ENCODE data around the gene CUL2.
A peak's percentile ranks its signal among the peaks of the same experiment; 100 is the strongest.

Gene CUL2

DNA sequence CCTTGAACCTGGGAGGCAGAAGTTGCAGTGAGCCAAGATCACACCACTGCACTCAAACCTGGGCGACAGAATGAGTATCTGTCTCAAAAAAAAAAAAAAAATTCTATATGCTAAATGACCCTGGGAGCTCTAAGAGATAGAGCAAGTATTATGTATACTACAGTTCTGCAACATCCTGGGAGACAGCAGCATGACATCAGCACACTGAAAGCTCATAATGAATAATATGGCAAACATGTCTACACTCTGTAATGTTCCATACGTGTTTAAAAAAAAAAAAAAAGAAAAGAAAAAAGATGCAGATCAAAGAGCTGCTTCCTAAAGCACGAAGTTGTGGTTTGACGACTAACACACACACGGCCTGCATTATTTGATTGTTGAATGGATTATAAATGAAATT lies 72.5 kb downstream of the CUL2 start:
- no peak for DNase-seq (ENCODE audit: low read depth)
- TF ChIP-seq, protein P1, sequence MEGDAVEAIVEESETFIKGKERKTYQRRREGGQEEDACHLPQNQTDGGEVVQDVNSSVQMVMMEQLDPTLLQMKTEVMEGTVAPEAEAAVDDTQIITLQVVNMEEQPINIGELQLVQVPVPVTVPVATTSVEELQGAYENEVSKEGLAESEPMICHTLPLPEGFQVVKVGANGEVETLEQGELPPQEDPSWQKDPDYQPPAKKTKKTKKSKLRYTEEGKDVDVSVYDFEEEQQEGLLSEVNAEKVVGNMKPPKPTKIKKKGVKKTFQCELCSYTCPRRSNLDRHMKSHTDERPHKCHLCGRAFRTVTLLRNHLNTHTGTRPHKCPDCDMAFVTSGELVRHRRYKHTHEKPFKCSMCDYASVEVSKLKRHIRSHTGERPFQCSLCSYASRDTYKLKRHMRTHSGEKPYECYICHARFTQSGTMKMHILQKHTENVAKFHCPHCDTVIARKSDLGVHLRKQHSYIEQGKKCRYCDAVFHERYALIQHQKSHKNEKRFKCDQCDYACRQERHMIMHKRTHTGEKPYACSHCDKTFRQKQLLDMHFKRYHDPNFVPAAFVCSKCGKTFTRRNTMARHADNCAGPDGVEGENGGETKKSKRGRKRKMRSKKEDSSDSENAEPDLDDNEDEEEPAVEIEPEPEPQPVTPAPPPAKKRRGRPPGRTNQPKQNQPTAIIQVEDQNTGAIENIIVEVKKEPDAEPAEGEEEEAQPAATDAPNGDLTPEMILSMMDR (conservative IDR thresholded peaks at IDR 0.05; ENCODE audit: control insufficient read depth, insufficient read depth, low read depth, low read length): no peak
- no peak overlapping the region for H3K4me3 ChIP-seq (ENCODE audit: control insufficient read depth, low read depth, low read length)

DNA sequence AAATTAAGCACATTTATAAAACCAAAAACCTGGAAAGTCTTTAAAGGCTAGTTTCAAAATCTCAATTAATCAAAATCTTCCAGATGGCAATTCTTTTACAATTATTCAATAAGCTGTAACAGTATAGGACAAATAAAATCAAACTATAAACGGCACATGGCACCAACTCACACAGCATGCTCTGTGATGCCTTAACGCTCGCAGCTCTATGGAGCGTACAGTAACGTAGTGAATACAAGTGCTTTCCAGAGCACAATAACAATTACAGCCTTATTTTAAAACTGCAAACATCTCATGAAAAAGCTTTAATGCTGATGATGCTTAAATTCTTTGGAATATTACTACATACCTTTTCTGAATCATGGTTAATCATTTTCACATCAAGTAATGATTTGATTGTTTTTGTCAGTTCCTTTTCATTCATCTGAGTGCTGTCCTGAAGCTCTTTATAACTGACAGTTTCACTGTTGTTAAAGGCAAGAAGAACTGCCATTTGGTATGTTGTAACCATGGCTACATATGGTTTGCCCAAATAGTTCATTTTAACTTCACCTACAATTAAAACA lies 74.2 kb downstream of the CUL2 start:
- H3K4me3 ChIP-seq (ENCODE audit: control insufficient read depth, low read depth, low read length): no peak overlapping the region
- DNase-seq (ENCODE audit: low read depth): no peak
- TF ChIP-seq, protein P1 (conservative IDR thresholded peaks at IDR 0.05; ENCODE audit: control insufficient read depth, insufficient read depth, low read depth, low read length): no peak

DNA sequence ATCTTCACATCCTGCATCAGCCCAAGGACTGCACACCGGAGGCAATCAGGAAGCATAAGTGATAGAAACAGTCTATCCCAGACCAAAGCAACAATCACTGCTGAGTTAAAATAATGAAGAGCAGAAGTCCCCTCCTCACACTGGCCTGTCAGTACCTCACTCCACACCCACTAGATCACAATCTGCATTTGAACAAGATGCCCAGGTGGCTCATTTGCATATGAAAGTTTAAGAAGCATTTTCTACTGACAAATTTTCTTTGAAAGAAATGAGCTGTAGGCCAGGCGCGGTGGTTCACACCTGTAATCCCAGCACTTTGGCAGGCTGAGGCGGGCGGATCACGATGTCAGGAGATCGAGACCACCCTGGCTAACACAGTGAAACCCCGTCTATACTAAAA lies 77.4 kb downstream of the CUL2 start:
- TF ChIP-seq, protein P1 (conservative IDR thresholded peaks at IDR 0.05; ENCODE audit: control insufficient read depth, insufficient read depth, low read depth, low read length): no peak
- no peak for DNase-seq (ENCODE audit: low read depth)
- no peak overlapping the region for H3K4me3 ChIP-seq (ENCODE audit: control insufficient read depth, low read depth, low read length)

DNA sequence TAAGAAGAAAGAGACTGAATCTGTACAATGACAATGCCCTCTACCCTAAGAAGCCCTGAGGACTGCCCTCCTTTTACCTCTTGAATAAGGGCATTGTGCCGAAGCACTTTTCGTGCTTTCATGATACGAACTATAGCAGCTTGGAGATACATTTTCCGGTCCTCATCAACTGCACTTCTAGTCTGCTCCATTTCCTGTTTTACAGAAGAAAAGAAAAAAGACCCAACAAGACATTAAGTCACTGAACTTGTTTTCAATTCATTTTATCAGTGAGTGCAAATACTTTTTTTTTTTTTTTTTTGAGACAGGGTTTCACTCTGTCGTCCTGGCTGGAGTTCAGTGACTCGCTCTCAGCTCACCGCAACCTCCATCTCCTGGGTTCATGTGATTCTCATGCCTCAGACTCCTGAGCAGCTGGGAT lies 78.4 kb downstream of the CUL2 start:
- TF ChIP-seq, protein P1 (conservative IDR thresholded peaks at IDR 0.05; ENCODE audit: control insufficient read depth, insufficient read depth, low read depth, low read length): no peak
- peak; percentile 52 for DNase-seq (ENCODE audit: low read depth)
- no peak overlapping the region for H3K4me3 ChIP-seq (ENCODE audit: control insufficient read depth, low read depth, low read length)

DNA sequence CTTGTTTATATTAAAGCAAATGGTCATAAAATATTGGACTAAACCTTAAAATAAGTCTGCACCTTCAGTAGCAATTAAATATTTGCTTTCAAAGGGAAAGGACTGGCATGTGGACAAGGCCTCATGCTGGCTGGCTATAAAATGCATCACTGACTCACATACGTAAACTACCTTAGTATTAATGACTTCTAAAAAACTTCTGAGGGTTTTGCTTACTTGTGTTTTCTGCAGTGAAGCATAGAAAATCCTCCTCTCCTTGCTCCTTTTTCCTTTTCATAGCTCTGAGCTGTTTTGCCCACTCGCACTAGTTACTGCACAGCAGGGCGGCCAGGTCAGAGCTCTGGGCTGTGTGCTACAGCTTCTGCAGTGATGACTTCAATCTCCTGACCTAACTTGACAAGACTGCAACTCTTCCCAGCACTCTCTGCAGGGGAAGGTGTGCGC lies 82.3 kb downstream of the CUL2 start:
- no peak for DNase-seq (ENCODE audit: low read depth)
- H3K4me3 ChIP-seq (ENCODE audit: control insufficient read depth, low read depth, low read length): no peak overlapping the region
- TF ChIP-seq, protein P1 (conservative IDR thresholded peaks at IDR 0.05; ENCODE audit: control insufficient read depth, insufficient read depth, low read depth, low read length): no peak

DNA sequence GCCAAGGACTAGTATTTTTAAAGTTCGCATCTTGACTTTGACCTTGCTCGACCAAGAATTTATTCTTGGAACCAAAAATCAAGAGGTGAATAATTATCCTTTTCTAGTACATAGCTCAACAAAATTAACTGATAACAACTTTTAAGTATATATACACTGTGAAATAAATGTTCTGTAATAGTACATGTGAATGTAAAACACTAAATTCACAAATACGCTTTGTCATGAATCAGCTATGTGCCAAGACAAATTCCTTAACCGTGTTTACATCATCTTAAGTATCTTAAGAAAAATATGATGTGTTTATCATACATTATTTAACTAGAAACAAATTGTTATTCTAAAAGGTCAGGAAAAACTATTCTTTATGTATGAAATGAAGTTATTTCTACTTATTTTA lies 83.3 kb downstream of the CUL2 start:
- no peak overlapping the region for H3K4me3 ChIP-seq (ENCODE audit: control insufficient read depth, low read depth, low read length)
- peak; percentile 73 for DNase-seq (ENCODE audit: low read depth)
- TF ChIP-seq, protein P1 (conservative IDR thresholded peaks at IDR 0.05; ENCODE audit: control insufficient read depth, insufficient read depth, low read depth, low read length): no peak

DNA sequence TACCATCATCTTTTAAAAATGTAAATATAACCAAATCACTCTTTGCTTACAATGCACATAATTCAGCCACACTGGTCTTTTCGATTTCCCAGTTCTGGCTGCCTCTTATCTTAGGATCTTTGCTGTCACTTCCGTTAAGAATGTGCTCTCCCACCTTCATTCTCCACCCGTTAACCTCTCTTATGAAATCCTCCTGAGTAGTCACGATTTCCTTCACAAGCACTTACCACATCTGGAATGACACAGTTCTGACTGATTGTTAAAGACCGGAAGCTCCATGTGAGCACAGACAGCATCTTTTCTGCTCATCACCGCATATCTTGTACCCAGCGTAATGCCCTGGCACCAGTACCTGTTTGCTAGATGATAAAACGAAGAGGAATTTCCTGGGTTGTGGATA lies 84.3 kb downstream of the CUL2 start:
- no peak overlapping the region for H3K4me3 ChIP-seq (ENCODE audit: control insufficient read depth, low read depth, low read length)
- peak; percentile 97 for DNase-seq (ENCODE audit: low read depth)
- TF ChIP-seq, protein P1 (conservative IDR thresholded peaks at IDR 0.05; ENCODE audit: control insufficient read depth, insufficient read depth, low read depth, low read length): no peak

All from fibroblast of mammary gland (primary cell).